Skeletal muscle cell (primary cell): ENCODE measurements around the gene OR4N5.
"Not testable (repeated sequence)": the region's sequence is repeated elsewhere in the genome, so short reads cannot be mapped to it uniquely, and the experiment has no call there.

Experiments
- DNase-seq: peaks from one replicate; pipeline ENCODE4 v3.0.0-alpha.2; 2010; ENCODE audit warnings: low read depth
- H3K4me3 ChIP-seq: 2 replicates; pipeline ENCODE4 v1.5.1; 2011; ENCODE audit warnings: low read depth, mild to moderate bottlenecking, control low read depth, low read length, moderate library complexity

OR4N5 gene

DNA sequence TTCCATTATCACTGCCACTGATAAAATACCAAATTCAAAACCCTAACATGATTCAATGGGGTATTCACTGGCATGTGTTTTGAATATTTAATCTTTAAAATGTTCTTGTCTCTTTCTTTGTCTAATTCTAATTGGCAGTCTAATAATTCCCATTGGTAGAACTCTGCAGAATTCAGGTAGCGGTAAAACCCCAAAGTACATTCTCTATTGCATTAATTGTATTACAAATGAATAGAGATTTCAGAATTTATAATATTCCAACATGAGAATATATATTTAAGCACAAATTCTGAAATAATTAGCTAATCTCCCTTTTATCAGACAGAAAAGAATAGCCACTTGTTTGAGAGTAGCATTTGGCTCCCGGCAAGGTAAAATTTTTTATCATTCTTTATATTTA lies at the start of gene OR4N5:
Gene OR4N5, plus strand, starts transcription at position 301 of the 400 bp plus-strand sequence. CDS start 4,916 bp downstream, outside the sequence.
- DNase-seq: no peak
- no peak within 1 kb of the TSS for H3K4me3 ChIP-seq

GRCh38 chr14:20092050-20092449 lies 46.6 kb upstream of the OR4N5 start:
- DNase-seq: no peak

GRCh38 chr14:20093442-20093841 lies 45.2 kb upstream of the OR4N5 start:
- no peak for DNase-seq
- H3K4me3 ChIP-seq: no peak overlapping the region

More at GRCh38 chr14:20092050-20092449, 46.6 kb upstream of the OR4N5 start:
- H3K4me3 ChIP-seq: no peak overlapping the region

DNA sequence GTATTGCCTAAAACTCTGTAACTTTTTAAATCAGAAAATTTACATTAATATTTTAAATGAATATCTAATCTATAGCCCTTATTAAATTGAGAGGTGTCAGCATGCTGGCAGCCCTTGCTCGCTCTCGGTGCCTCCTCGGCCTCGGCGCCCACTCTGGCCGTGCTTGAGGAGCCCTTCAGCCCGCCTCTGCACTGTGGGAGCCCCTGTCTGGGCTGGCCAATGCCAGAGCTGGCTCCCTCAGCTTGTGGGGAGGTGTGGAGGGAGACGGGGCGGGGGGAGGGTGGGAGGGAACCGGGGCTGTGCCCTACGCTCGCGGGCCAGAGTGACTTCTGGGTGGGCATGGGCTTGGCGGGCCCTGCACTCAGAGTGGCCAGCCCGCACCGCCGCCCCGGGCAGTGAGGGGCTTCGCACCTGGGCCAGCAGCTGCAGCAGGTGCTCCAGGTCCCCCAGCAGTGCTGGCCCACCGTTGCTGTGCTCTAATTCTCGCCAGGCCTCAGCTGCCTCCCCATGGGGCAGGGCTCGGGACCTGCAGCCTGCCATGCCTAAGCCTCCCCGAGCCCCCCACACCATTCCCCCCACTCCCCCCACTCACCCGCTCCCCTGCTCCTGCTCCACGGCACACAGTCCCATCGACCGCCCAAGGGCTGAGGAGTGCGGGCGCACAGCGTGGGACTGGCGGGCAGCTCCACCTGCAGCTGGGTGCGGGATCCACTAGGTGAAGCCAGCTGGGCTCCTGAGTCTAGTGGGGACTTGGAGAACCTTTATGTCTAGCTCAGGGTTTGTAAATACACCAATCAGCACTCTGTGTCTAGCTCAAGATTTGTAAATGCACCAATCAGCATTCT lies 39.5 kb upstream of the OR4N5 start:
- not testable (repeated sequence) for DNase-seq, H3K4me3 ChIP-seq

DNA sequence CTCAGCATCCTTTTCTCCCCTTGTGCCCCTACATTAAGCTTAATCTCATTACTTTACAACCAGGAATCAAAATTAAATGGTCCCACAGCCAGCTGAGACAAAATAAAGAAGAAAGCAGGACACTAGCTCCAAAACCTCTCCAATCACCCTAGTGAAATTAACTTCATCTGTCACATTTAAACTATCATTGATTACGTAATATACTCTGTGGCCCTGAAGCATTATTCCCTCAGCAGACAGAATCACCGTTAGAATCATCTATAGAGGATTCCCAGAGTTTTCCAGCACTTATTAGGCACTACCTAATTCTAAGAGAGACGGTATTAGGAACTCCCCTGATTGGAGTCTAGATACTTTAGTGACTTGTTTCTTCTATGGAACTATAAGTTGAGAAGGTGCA lies 28.2 kb upstream of the OR4N5 start, which contains the start of gene OR4K17:
Gene OR4K17, plus strand, starts transcription at position 302 of the 400 bp plus-strand sequence. CDS start 6,761 bp downstream, outside the sequence.
- H3K4me3 ChIP-seq: no peak within 1 kb of the TSS
- DNase-seq: no peak

DNA sequence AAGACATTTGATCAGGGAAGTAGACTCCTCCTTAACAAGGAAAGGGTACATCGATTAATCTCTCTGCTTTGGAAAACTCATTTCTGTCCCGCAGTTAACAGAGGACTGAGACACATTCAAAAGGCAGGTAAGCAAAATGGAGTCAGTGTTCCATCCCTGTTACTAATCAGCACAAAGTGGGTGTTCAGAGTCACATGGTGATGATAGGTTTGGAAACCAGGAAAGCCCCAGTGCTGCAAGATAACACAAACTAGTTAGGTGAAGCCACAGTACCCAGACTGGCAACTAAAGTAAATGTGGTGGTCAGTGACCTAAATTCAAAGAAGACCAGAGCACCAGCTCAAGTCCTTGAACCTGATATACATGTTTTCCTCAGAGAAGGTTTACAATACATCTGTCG lies 26.3 kb upstream of the OR4N5 start:
- no peak overlapping the region for H3K4me3 ChIP-seq
- DNase-seq: no peak

- no peak for DNase-seq
These were observed 21.9 kb upstream of the OR4N5 start for GRCh38 chr14:20116748-20117147.

GRCh38 chr14:20118795-20119194 lies 19.8 kb upstream of the OR4N5 start:
- no peak overlapping the region for H3K4me3 ChIP-seq
- DNase-seq: no peak

More at GRCh38 chr14:20116748-20117147, 21.9 kb upstream of the OR4N5 start:
- H3K4me3 ChIP-seq: no peak overlapping the region

DNA sequence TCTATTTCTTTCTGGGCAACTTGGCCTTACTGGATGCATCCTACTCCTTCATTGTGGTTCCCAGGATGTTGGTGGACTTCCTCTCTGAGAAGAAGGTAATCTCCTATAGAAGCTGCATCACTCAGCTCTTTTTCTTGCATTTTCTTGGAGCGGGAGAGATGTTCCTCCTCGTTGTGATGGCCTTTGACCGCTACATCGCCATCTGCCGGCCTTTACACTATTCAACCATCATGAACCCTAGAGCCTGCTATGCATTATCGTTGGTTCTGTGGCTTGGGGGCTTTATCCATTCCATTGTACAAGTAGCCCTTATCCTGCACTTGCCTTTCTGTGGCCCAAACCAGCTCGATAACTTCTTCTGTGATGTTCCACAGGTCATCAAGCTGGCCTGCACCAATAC lies 5.3 kb downstream of the OR4N5 start:
- H3K4me3 ChIP-seq: no peak overlapping the region
- DNase-seq: no peak

- no peak for DNase-seq
- H3K4me3 ChIP-seq: no peak overlapping the region
These were observed 6.2 kb downstream of the OR4N5 start for GRCh38 chr14:20144820-20145219.

DNA sequence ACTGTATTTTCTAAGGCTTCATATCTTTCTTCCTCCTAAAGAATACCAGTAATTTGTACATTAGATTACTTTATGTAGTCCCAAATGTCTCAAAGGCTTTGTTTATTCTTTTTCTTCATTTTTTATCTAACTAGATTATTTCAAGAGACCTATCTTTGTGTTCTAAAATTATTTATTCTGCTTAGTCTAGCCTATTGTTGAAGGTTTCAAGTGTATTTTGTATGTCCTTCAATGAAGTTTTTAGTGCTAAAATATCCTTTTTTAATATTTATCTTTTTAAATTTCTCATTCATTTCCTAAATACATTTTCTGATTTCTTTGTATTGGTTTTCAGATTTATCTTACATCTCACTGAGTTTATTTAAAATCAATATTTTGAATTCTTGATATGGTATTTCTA lies 25.8 kb downstream of the OR4N5 start:
- DNase-seq: no peak
- H3K4me3 ChIP-seq: no peak overlapping the region

DNA sequence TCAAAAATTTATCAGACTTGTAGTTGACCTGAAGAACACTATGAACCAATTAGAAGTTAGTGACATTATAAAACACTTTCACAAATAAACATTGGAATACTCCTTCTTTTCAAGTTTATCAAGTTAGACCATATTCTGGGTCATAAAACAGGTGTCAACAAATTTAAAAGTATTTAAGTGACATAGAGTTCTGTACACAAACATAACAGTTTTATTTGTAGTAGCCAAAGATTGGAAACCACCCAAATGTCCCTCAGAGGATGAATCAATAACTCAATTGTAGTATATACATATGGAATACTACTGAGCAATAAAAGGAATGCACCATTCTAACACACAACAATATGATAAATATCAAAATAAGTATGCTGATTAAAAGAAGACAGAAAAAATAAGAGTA lies 28.5 kb downstream of the OR4N5 start:
- DNase-seq: no peak

GRCh38 chr14:20169852-20170251 lies 31.2 kb downstream of the OR4N5 start:
- not testable (repeated sequence) for DNase-seq, H3K4me3 ChIP-seq

More for the DNA sequence above, 28.5 kb downstream of the OR4N5 start:
- no peak overlapping the region for H3K4me3 ChIP-seq

DNA sequence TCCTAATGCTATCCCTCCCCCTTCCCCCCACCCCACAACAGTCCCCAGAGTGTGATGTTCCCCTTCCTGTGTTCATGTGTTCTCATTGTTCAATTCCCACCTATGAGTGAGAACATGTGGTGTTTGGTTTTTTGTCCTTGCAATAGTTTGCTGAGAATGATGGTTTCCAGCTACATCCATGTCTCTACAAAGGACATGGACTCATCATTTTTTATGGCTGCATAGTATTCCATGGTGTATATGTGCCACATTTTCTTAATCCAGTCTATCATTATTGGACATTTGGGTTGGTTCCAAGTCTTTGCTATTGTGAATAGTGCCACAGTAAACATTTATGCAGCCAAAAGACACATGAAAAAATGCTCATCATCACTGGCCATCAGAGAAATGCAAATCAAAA lies 35.6 kb downstream of the OR4N5 start:
- DNase-seq, H3K4me3 ChIP-seq: not testable (repeated sequence)

- DNase-seq: no peak
- H3K4me3 ChIP-seq: no peak overlapping the region
These were observed 37.7 kb downstream of the OR4N5 start for GRCh38 chr14:20176330-20176729.

DNA sequence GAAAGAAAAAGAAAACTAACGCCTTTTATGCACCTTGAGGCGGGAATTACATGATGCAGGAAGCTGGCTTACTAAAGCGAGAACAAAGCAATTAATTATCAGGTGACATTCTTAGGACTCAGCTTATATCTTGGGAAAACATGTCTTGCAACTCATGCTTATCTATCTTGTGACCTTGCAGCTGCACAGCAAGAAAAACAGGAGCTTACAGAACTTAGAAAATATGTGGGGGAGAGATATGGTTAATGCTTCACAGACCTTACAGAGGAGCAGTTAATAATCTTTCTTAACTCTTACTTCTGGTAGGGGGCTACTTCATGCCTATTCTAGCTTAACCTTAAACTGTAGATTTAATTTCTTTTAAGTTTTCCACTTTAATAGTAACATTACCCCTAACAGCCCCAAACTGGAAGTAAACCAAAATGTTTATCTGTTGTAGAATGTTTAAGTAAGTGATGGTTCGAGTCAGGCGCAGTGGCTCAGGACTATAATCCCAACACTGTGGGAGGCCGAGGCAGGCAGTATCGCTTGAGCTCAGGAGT lies 38.9 kb downstream of the OR4N5 start:
- H3K4me3 ChIP-seq: no peak overlapping the region
- no peak for DNase-seq

DNA sequence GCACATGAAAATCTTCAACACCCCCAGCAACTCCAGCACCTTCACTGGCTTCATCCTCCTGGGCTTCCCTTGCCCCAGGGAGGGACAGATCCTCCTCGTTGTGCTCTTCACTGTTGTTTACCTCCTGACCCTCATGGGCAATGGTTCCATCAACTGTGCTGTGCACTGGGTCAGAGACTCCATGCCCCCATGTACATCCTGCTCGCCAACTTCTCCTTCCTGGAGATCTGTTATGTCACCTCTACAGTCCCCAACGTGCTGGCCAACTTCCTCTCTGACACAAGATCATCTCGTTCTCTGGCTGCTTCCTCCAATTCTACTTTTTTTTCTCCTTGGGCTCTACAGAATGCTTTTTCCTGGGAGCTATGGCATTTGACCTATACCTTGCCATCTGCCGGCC lies 40.6 kb downstream of the OR4N5 start:
- DNase-seq: no peak
- H3K4me3 ChIP-seq: no peak overlapping the region

GRCh38 chr14:20179880-20180279 lies 41.3 kb downstream of the OR4N5 start:
- no peak overlapping the region for H3K4me3 ChIP-seq
- no peak for DNase-seq

DNA sequence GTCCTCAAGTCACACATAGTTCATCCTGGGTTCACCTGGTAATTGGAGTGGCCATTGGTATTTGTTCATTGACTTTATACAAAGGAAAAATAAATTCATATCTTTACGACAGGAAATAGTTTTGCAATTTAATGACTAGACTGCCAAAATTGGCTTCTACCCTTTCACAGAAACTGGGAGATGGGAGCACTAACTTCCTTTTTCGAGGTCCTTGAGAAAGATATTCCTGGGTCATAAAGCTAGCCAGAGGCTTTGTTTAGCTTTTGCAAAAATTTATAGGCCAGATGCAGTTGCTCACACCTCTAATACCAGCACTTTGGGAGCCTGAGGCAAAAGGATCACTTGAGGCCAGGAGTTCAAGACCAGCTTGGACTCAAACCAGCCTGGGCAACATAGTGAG lies 41.9 kb downstream of the OR4N5 start:
- DNase-seq: no peak
- no peak overlapping the region for H3K4me3 ChIP-seq

GRCh38 chr14:20184181-20184580 lies 45.6 kb downstream of the OR4N5 start:
- H3K4me3 ChIP-seq: no peak overlapping the region
- DNase-seq: no peak

GRCh38 chr14:20190596-20190995 lies 52.0 kb downstream of the OR4N5 start, which contains the start of gene OR11G2:
OR11G2 (plus strand) TSS chr14:20190896; CDS start chr14:20197438, 6,542 bp downstream.
- H3K4me3 ChIP-seq: no peak within 1 kb of the TSS
- no peak for DNase-seq
